HEK293 (cell line): ENCODE results near the gene TUBGCP3.

Source experiments
- CTCF ChIP-seq: fragments of 450-650 bp; formaldehyde crosslinking; IDR thresholded peaks from 2 replicates; pipeline ENCODE4 v1.5.1; 2016; ENCODE audit warnings: missing biosample characterization, missing genetic modification characterization
- ZNF777 ChIP-seq: fragments of 450-650 bp; formaldehyde crosslinking; IDR thresholded peaks from 2 replicates; pipeline ENCODE4 v1.5.1; 2017; ENCODE audit warnings: missing biosample characterization, missing genetic modification characterization, borderline replicate concordance

- TF ChIP-seq CTCF (tag by site-specific recombination) (no peak), ZNF777 (tag by site-specific recombination) (no peak)
Measured at GRCh38 chr13:112450118-112450903, 137.6 kb downstream of the TUBGCP3 start.
